ENCODE data around the gene CPTP.

The CPTP gene

GRCh38 chr1:1324524-1325287, at the start of gene CPTP, which contains the start of gene INTS11:
Gene CPTP (plus strand): TSS chr1:1324802. CDS start chr1:1326911, 2,109 bp downstream.
Gene INTS11 (minus strand): TSS chr1:1324660. CDS start chr1:1324608, 52 bp downstream.
- no peak for DNase-seq

DNA sequence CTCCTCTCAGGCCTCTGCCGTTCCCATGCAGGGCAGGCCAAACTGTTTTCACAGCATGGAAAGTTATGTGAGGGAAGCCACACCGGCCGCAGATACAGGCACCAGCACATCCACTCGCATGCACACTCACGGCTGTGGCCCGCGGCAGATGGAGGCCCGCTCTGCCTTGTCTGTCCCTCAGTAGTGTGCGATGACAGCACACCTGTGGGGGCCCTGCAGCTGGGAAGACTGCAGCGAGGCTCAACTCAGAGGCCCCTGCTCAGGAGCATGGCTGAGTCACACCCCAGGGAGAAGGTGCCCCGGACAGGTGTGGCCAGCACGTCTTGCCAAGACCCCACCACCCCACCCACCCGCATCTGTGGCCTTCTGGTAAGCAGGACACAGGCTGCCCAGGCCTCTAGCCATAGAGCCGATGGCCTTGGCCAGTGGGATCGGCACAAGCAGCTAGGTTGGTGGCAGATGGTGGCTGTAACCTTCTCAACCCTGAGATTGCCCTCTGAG, 49.6 kb upstream of the CPTP start:
- DNase-seq, result no peak

GRCh38 chr1:1275836-1276235, 48.8 kb upstream of the CPTP start:
- no peak for DNase-seq

DNA sequence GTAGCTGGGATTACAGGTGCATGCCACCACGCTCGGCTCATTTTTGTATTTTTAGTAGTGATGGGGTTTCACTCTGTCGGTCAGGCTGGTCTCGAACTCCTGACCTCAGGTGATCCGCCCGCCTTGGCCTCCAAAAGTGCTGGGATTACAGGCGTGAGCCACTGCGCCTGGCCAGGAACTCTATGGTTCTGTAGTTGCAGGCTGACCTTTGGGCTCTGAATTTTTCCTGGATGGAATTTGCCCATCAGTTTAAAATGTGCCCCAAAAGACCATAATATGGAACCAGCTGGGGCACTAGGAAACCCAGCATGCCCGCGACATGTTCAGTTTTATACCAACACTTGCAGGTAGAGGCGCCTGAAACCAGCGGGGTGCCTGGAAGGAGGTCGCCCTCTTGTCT, 46.0 kb upstream of the CPTP start:
- DNase-seq, result no peak

- DNase-seq, result no peak
These were observed 45.6 kb upstream of the CPTP start for GRCh38 chr1:1279028-1279427.

DNA sequence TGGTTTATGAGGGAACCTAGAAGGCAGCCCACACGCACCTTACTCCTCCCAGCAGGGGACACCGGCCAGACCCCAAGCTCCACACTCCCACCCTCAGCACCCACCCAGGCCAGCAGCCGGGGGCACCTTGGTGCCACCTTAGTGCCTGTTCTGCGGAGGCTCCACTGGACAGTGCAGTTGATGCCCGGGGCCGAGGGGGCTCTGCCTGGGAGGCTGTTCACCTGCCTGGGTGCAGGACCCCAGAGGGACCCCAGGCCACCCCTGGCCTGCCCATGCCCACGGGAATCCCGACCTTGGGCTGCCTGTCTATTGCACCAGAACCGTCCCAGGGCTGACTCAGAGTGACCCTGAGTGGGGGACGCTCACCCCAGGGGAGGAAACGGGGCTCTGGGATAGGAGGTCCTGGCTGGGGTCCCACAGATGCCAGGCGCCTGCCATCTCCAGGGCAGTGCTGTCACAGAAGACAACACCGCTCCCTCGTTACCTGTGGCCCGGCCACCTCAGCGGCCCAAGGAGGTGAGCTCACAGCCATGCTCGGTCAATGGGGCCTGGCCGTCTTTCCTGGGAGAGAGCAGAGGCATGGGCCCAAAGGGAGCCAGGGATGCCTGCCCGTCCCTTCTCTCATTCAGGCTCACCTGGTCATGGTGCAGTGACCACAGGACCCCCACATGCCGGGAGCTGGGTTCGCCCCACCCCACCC, 43.7 kb upstream of the CPTP start:
- no peak for DNase-seq

DNA sequence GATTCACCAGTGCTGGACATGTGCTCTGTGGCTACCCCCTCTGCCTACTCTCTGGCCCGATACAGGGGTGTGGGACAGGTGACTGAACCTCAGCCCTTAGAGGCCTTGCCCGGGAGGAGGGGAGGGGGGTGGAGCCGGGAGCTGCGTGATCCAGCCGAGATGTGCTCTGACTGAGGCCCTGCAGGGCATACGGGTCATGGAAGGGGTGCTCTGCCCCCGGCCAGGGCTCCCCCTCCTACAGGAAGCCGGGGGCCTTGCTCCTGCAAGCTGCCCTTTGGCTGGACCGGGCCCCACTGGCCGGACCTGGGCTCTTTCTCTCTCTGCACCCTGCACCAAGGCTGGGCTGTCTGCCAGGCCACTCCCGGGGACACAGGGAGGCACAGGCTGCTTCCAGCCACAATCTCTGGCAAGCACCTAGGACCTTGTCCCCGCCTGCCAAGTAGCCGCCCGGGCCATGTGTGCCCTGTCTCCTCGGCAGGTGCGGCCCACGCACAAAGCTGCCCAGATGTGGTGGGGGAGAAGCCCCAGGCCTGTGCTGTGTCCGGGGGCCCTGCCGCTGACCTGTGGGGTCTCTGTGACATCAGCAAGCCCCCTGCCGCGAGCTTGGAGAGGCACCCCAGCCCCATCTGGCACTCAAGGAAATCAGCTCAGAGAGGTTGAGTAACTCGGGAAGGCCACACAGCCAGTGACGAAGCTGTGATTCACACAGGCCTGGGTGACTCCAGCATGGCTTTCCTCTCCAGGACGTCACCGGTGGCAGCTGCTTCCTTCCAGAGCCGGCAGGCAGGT, 42.9 kb upstream of the CPTP start:
- DNase-seq, result no peak

GRCh38 chr1:1282998-1283397, 41.6 kb upstream of the CPTP start:
- DNase-seq, result no peak

- no peak for DNase-seq
These were observed 40.8 kb upstream of the CPTP start for GRCh38 chr1:1283821-1284220.

DNA sequence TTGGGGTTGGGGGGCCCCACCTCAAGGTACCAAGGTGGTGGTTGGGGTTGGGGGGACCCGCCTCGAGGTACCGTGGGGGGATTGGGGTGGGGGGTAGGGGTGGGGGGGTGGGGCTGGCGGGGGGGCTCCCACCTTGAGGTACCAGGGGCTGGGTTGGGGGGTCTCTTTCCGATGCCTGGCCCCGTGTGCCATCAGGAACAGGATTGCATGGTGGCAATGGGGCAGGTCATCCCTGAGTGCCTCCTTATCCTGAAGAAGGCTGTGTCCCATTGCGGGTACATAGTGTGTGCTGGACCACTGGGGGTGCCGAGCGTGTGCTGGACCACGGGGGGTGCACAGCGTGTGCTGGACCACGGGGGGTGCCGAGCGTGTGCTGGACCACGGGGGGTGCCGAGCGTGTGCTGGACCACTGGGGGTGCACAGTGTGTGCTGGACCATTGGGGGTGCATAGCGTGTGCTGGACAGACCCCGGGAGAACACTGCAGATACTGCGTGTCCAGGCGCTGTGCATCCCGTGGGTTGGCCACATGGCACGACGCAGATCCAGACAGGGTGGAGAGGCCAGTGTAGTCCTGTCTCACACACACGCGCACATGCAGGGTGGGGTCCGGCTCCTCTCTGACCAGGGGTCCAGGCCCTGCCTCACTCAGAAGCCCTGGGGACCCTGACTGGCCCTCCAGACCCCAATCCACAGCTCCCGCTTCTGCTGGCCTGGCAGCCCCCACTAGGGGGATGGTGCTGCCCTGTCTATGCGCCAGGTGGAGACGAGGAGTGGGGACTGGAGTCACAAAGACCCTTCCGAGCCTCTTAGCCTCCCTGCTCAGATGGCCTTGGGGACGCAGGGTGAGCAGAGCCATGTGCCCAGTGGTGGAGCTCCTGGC, 40.1 kb upstream of the CPTP start:
- no peak for DNase-seq

DNA sequence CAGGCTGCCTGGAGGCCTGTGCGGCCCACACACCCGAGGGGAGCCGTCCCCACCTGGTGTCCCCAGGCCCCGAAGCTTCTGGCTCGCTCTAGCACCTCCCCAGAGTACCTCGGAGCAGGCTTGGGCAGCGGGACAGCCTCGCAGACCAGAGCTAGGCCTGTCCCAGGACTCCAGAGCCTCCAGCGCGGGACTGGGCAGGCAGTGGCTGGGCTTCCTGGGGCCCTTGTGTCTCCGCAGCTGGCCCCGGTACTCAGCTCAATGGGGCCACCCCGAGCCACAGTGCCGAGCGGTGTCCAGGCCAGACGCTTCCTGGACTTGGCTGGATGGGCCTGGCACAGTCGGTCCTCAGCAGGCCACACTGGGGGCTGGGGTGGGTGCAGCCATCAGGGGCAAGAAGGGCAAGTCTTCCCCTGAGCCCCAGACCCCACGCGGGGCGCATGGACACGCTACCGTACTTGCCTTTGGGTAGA, 39.5 kb upstream of the CPTP start:
- no peak for DNase-seq

DNA sequence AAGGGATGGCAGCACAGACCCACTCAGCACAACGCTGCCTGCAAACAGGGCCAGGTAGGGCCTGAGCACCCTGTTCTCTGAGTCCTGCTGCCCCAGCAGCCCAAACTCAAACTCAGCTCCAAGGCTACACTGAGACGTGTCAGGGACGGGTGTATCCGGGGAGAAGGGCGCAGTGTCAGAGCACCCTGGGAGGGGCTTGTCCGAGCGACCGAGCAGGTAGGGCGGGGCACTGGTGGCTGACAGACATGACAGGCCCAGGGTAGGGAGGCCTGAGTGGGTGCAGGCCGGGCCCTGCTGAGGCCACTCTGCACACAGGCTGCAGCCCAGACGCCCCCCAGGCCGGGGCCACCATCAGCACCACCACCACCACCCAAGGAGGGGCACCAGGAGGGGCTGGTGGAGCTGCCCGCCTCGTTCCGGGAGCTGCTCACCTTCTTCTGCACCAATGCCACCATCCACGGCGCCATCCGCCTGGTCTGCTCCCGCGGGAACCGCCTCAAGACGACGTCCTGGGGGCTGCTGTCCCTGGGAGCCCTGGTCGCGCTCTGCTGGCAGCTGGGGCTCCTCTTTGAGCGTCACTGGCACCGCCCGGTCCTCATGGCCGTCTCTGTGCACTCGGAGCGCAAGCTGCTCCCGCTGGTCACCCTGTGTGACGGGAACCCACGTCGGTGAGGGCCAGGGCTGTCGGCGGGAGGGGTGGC, 38.8 kb upstream of the CPTP start:
- no peak for DNase-seq

GRCh38 chr1:1286313-1287261, 38.0 kb upstream of the CPTP start:
- no peak for DNase-seq

GRCh38 chr1:1287288-1288110, 37.1 kb upstream of the CPTP start:
- DNase-seq, result no peak

- peak; percentile 53 for DNase-seq
These were observed 34.3 kb upstream of the CPTP start for GRCh38 chr1:1290238-1290731.

DNA sequence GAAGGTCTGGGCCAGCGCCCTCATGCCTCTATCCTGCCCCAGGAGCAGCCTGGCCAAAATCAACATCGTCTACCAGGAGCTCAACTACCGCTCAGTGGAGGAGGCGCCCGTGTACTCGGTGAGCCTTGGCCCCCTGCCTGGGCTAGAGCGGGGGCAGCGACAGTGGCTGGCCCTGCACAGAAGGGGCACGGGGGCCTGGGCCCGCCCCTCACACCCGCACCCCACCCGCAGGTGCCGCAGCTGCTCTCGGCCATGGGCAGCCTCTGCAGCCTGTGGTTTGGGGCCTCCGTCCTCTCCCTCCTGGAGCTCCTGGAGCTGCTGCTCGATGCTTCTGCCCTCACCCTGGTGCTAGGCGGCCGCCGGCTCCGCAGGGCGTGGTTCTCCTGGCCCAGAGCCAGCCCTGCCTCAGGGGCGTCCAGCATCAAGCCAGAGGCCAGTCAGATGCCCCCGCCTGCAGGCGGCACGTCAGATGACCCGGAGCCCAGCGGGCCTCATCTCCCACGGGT, 33.5 kb upstream of the CPTP start:
- DNase-seq, result no peak

DNA sequence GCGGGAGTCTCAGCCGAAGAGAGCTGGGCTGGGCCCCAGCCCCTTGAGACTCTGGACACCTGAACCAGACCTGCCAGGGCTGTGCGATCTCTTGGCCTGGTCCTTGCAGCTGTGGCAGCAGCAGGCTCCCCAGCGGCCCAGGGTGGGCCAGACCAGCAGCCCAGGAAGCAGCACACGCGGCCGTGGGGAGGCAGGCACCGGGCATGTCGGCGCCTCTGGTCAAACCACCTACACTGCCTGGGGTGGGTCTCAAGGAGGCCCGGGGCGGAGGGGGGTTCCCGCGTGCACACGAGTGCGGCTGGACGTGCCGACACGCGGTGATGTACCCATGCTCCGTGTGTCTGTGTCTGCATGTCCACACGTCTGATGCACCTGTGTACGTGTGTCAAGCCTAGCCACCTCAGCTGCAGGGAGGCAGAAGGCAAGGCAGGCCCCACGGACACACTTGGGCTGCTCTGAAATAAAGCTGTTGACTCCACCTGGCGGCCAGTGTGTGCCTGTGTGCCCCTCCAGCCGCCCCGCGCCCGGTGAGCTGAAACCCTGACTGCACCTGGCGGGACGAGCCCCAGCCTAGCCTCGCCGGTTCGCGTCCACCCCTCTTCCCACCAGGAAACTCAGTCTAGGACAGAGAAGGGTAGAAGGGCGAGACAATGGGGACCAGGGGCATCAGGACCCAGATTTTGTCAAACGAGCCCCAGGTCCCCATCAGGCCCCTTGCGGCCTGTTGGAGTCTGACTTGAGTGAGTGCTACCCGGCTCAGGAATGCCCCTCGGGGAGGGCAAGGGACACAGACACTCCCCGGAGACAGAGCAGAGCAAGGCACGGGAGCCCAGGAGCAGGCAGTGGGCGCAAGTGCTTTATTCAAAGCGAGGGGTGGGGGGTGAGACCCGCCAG, 32.8 kb upstream of the CPTP start:
- peak; percentile 50 for DNase-seq

DNA sequence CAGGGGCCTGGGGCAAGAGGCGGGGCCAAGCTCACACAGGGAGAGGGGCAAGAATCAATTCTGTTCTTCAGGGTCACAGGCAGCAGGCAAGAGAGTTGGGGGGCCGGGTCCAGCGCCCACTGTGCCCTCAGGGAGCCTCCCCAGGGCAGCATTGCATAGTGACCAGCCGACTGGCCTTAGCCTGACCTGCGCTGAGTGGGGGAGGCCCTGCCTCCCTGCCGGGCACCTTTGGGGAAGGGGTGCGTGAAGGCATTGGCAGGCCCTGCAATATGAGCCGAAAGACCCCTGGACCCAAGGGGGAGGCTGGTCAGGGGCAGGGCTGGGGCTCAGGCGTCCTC, 32.2 kb upstream of the CPTP start:
- no peak for DNase-seq

Data from NCI-H1694 (cell line).